Measurements from ENCODE around the gene OMP. TPM values are rescaled to one million over a fixed set of nuclear protein-coding genes. Genes with fewer than 3 reads are reported as not detected.

The OMP gene
- total RNA-seq, 1 donor from 2014 or later = 1.3 TPM

- no peak for FAIRE-seq
- H3K4me1 ChIP-seq (ENCODE audit: insufficient read depth, low read length) = peaks cover 17% of the 10 kb centered on the region
- no peak overlapping the region for H2AFZ ChIP-seq (ENCODE audit: low read depth, low read length)
- Mint-ChIP-seq H3K4me3 (ENCODE audit: unreplicated experiment) (no peak overlapping the region), H3K27me3 (ENCODE audit: low read depth, unreplicated experiment) (peaks cover 2% of the 10 kb centered on the region), H3K36me3 (ENCODE audit: low read depth, unreplicated experiment) (peaks cover 20% of the 10 kb centered on the region), H3K27ac (ENCODE audit: unreplicated experiment) (no peak overlapping the region), H3K9me3 (ENCODE audit: unreplicated experiment) (no peaks in the 10 kb centered on the region), H3K4me1 (ENCODE audit: low read depth, unreplicated experiment) (peaks cover 1% of the 10 kb centered on the region)
- H3K4me3 ChIP-seq (ENCODE audit: insufficient read depth, low read depth, low read length) = no peak overlapping the region
- no peaks in the 10 kb centered on the region for H3K36me3 ChIP-seq (ENCODE audit: insufficient read depth, low read length)
- no peaks in the 10 kb centered on the region for H3K9me3 ChIP-seq (ENCODE audit: insufficient read depth, low read depth, low read length)
- no peak overlapping the region for H3K9ac ChIP-seq (ENCODE audit: low read length)
- DNase-seq (ENCODE audit: low read depth) = no peak
- peaks cover 9% of the 10 kb centered on the region for H4K20me1 ChIP-seq (ENCODE audit: insufficient read depth, low read length)
- H3K27ac ChIP-seq (ENCODE audit: low read depth, low read length) = no peak overlapping the region
- H3K4me2 ChIP-seq (ENCODE audit: low read length) = no peak overlapping the region
- H3K79me2 ChIP-seq (ENCODE audit: insufficient read depth, low read length) = no peaks in the 10 kb centered on the region
- TF ChIP-seq EZH2 (IDR thresholded peaks at IDR 0.05; ENCODE audit: insufficient read depth, low read length) (no peak), CTCF (IDR thresholded peaks at IDR 0.05; ENCODE audit: insufficient read depth, low read depth, low read length) (no peak)
- no peaks in the 10 kb centered on the region for H3K27me3 ChIP-seq (ENCODE audit: insufficient read depth, low read length)
These were observed 12.6 kb downstream of the OMP start for GRCh38 chr11:77115181-77115611.

GRCh38 chr11:77115956-77116355, 13.3 kb downstream of the OMP start:
- Mint-ChIP-seq H3K9me3 (ENCODE audit: unreplicated experiment) (no peaks in the 10 kb centered on the region), H3K4me3 (ENCODE audit: unreplicated experiment) (no peak overlapping the region), H3K36me3 (ENCODE audit: low read depth, unreplicated experiment) (peaks cover 26% of the 10 kb centered on the region), H3K27me3 (ENCODE audit: low read depth, unreplicated experiment) (peaks cover 2% of the 10 kb centered on the region), H3K4me1 (ENCODE audit: low read depth, unreplicated experiment) (peaks cover 1% of the 10 kb centered on the region), H3K27ac (ENCODE audit: unreplicated experiment) (no peak overlapping the region)
- TF ChIP-seq CTCF (IDR thresholded peaks at IDR 0.05; ENCODE audit: insufficient read depth, low read depth, low read length) (no peak), EZH2 (IDR thresholded peaks at IDR 0.05; ENCODE audit: insufficient read depth, low read length) (no peak)
- Histone ChIP-seq H3K36me3 (ENCODE audit: insufficient read depth, low read length) (no peaks in the 10 kb centered on the region), H3K27ac (ENCODE audit: low read depth, low read length) (no peak overlapping the region), H3K4me1 (ENCODE audit: insufficient read depth, low read length) (peaks cover 9% of the 10 kb centered on the region), H4K20me1 (ENCODE audit: insufficient read depth, low read length) (peaks cover 3% of the 10 kb centered on the region), H3K4me3 (ENCODE audit: insufficient read depth, low read depth, low read length) (no peak overlapping the region), H3K9ac (ENCODE audit: low read length) (no peak overlapping the region), H3K79me2 (ENCODE audit: insufficient read depth, low read length) (no peaks in the 10 kb centered on the region), H3K27me3 (ENCODE audit: insufficient read depth, low read length) (no peaks in the 10 kb centered on the region), H3K4me2 (ENCODE audit: low read length) (no peak overlapping the region), H2AFZ (ENCODE audit: low read depth, low read length) (no peak overlapping the region), H3K9me3 (ENCODE audit: insufficient read depth, low read depth, low read length) (no peaks in the 10 kb centered on the region)
- DNase-seq (ENCODE audit: low read depth) (no peak), FAIRE-seq (no peak)

- Histone ChIP-seq H3K4me2 (ENCODE audit: low read length) (no peak overlapping the region), H3K36me3 (ENCODE audit: insufficient read depth, low read length) (no peaks in the 10 kb centered on the region), H3K27me3 (ENCODE audit: insufficient read depth, low read length) (no peaks in the 10 kb centered on the region), H4K20me1 (ENCODE audit: insufficient read depth, low read length) (peaks cover 3% of the 10 kb centered on the region), H3K4me1 (ENCODE audit: insufficient read depth, low read length) (peaks cover 6% of the 10 kb centered on the region), H3K4me3 (ENCODE audit: insufficient read depth, low read depth, low read length) (no peak overlapping the region), H3K79me2 (ENCODE audit: insufficient read depth, low read length) (no peaks in the 10 kb centered on the region), H3K27ac (ENCODE audit: low read depth, low read length) (no peak overlapping the region), H3K9me3 (ENCODE audit: insufficient read depth, low read depth, low read length) (no peaks in the 10 kb centered on the region), H3K9ac (ENCODE audit: low read length) (no peak overlapping the region), H2AFZ (ENCODE audit: low read depth, low read length) (no peak overlapping the region)
- H3K4me1 Mint-ChIP-seq (ENCODE audit: low read depth, unreplicated experiment) = peaks cover 1% of the 10 kb centered on the region
- FAIRE-seq = no peak
- TF ChIP-seq EZH2 (IDR thresholded peaks at IDR 0.05; ENCODE audit: insufficient read depth, low read length) (no peak), CTCF (IDR thresholded peaks at IDR 0.05; ENCODE audit: insufficient read depth, low read depth, low read length) (no peak)
- H3K36me3 Mint-ChIP-seq (ENCODE audit: low read depth, unreplicated experiment) = peaks cover 27% of the 10 kb centered on the region
- H3K27ac Mint-ChIP-seq (ENCODE audit: unreplicated experiment) = no peak overlapping the region
- DNase-seq (ENCODE audit: low read depth) = no peak
- H3K27me3 Mint-ChIP-seq (ENCODE audit: low read depth, unreplicated experiment) = no peaks in the 10 kb centered on the region
- no peak overlapping the region for H3K4me3 Mint-ChIP-seq (ENCODE audit: unreplicated experiment)
- no peaks in the 10 kb centered on the region for H3K9me3 Mint-ChIP-seq (ENCODE audit: unreplicated experiment)
These were observed 14.9 kb downstream of the OMP start for GRCh38 chr11:77117492-77117891.

Measured in astrocyte (in vitro differentiated cells and primary cell).